HG03342 (cell line): ENCODE measurements around the gene CRB1.
"Not testable (repeated sequence)": the region's sequence is repeated elsewhere in the genome, so short reads cannot be mapped to it uniquely, and the experiment has no call there.

Experiments
- ATAC-seq: cut with Tn5 transposase; IDR thresholded peaks from one replicate; pipeline ENCODE4 v1.9.1; 2021; ENCODE audit warnings: mild to moderate bottlenecking, moderate library complexity; ENCODE audit not compliant: unreplicated experiment

The CRB1 gene

GRCh38 chr1:197451381-197451780, 183.3 kb downstream of the CRB1 start:
- no peak for ATAC-seq

- no peak for ATAC-seq
Measured at GRCh38 chr1:197453376-197454058, 185.5 kb downstream of the CRB1 start.

- ATAC-seq: no peak
Measured at GRCh38 chr1:197462539-197462938, 194.5 kb downstream of the CRB1 start.

GRCh38 chr1:197463142-197463541, 195.1 kb downstream of the CRB1 start:
- no peak for ATAC-seq

- no peak for ATAC-seq
Measured at GRCh38 chr1:197464044-197464443, 196.0 kb downstream of the CRB1 start.

- ATAC-seq: no peak
Measured at GRCh38 chr1:197465528-197466327, 197.7 kb downstream of the CRB1 start.

- no peak for ATAC-seq
Measured at GRCh38 chr1:197466813-197467212, 198.8 kb downstream of the CRB1 start.

- no peak for ATAC-seq
Measured at GRCh38 chr1:197467881-197468280, 199.8 kb downstream of the CRB1 start.

- ATAC-seq: no peak
Measured at GRCh38 chr1:197468543-197469175, 200.6 kb downstream of the CRB1 start.

- ATAC-seq: no peak
Measured at GRCh38 chr1:197469620-197470210, 201.7 kb downstream of the CRB1 start.

- ATAC-seq: no peak
Measured at GRCh38 chr1:197470330-197470729, 202.3 kb downstream of the CRB1 start.

GRCh38 chr1:197471248-197471985, 203.4 kb downstream of the CRB1 start:
- ATAC-seq: no peak

- ATAC-seq: no peak
Measured at GRCh38 chr1:197472141-197472540, 204.1 kb downstream of the CRB1 start.

GRCh38 chr1:197480446-197480845, 212.4 kb downstream of the CRB1 start:
- ATAC-seq: no peak

- ATAC-seq: peak; percentile 53
Measured at GRCh38 chr1:197481101-197481500, 213.0 kb downstream of the CRB1 start.

- ATAC-seq: no peak
Measured at GRCh38 chr1:197485790-197486189, 217.7 kb downstream of the CRB1 start.

- no peak for ATAC-seq
Measured at GRCh38 chr1:197486946-197487345, 218.9 kb downstream of the CRB1 start.

- not testable (repeated sequence) for ATAC-seq
Measured at GRCh38 chr1:197491505-197491904, 223.5 kb downstream of the CRB1 start.

GRCh38 chr1:197496722-197497121, 228.7 kb downstream of the CRB1 start:
- no peak for ATAC-seq

GRCh38 chr1:197510691-197511378, 242.8 kb downstream of the CRB1 start:
- ATAC-seq: no peak
